KMS-11 (cell line): ENCODE results near the gene HRCT1.

Source experiments
- H2AFZ ChIP-seq: fragments of 200-600 bp; sonication (generic); 2 replicates; pipeline ENCODE4 v1.6.1; 2016; ENCODE audit warnings: antibody characterized with exemption, mixed run types, low read depth
- H3K27ac ChIP-seq: fragments of 200-600 bp; sonication (generic); 2 replicates; pipeline ENCODE4 v1.6.1; 2016; ENCODE audit warnings: mild to moderate bottlenecking, mixed run types
- H3K27me3 ChIP-seq: fragments of 200-600 bp; sonication (generic); 2 replicates; pipeline ENCODE4 v1.6.1; 2017; ENCODE audit warnings: mild to moderate bottlenecking, low read depth, mixed run types, moderate library complexity; ENCODE audit not compliant: insufficient read depth
- H3K36me3 ChIP-seq: fragments of 200-600 bp; sonication (generic); 2 replicates; pipeline ENCODE4 v1.6.1; 2017; ENCODE audit warnings: mild to moderate bottlenecking, mixed run types; ENCODE audit not compliant: insufficient read depth
- H3K4me1 ChIP-seq: fragments of 200-600 bp; sonication (generic); 2 replicates; pipeline ENCODE4 v1.6.1; 2016; ENCODE audit warnings: mild to moderate bottlenecking, low read depth, mixed run types; ENCODE audit not compliant: poor library complexity, severe bottlenecking
- H3K4me2 ChIP-seq: fragments of 200-600 bp; sonication (generic); 2 replicates; pipeline ENCODE4 v1.7.0; 2016; ENCODE audit warnings: mild to moderate bottlenecking, mixed run types
- H3K4me3 ChIP-seq: fragments of 200-600 bp; sonication (generic); IDR thresholded peaks from 2 replicates; pipeline ENCODE4 v1.6.1; 2017; ENCODE audit warnings: low read depth, low read length, mixed read lengths; ENCODE audit not compliant: insufficient read depth
- H3K79me2 ChIP-seq: fragments of 200-600 bp; sonication (generic); 2 replicates; pipeline ENCODE4 v1.6.1; 2016; ENCODE audit warnings: low read depth, mixed run types; ENCODE audit not compliant: insufficient read depth
- H3K9ac ChIP-seq: fragments of 200-600 bp; sonication (generic); 2 replicates; pipeline ENCODE4 v1.6.1; 2016; ENCODE audit warnings: mild to moderate bottlenecking, mixed run types
- H4K20me1 ChIP-seq: fragments of 200-600 bp; sonication (generic); 2 replicates; pipeline ENCODE4 v1.6.1; 2016; ENCODE audit warnings: mild to moderate bottlenecking, mixed run types; ENCODE audit not compliant: insufficient read depth
- CTCF ChIP-seq: fragments of 200-600 bp; sonication (generic); conservative IDR thresholded peaks from 2 replicates; pipeline ENCODE4 v1.6.1; 2017; ENCODE audit warnings: low read depth, mild to moderate bottlenecking, antibody characterized with exemption, low read length, moderate library complexity, mixed read lengths

The HRCT1 gene

GRCh38 chr9:35908504-35909125, 2.6 kb downstream of the HRCT1 start:
- no peak for TF ChIP-seq CTCF
- H3K4me3 ChIP-seq: no peak overlapping the region
- H3K4me2 ChIP-seq: no peak overlapping the region
- H3K79me2 ChIP-seq: no peaks in the 10 kb centered on the region
- H3K27me3 ChIP-seq: no peaks in the 10 kb centered on the region
- no peak overlapping the region for H3K27ac ChIP-seq
- no peak overlapping the region for H2AFZ ChIP-seq
- H3K36me3 ChIP-seq: no peaks in the 10 kb centered on the region
- no peak overlapping the region for H3K9ac ChIP-seq
- peaks cover 13% of the 10 kb centered on the region for H3K4me1 ChIP-seq
- H4K20me1 ChIP-seq: no peaks in the 10 kb centered on the region

GRCh38 chr9:35909274-35909673, 3.3 kb downstream of the HRCT1 start, which contains the start of gene SPAAR:
TSS of gene SPAAR (plus strand) at chr9:35909490. CDS start at chr9:35910464, 974 bp downstream.
- H3K36me3 ChIP-seq: no peaks in the 10 kb centered on the region
- H3K4me1 ChIP-seq: peaks cover 13% of the 10 kb centered on the region
- TF ChIP-seq CTCF: no peak
- H3K4me3 ChIP-seq: no peak within 1 kb of the TSS
- no peaks in the 10 kb centered on the region for H3K79me2 ChIP-seq
- H3K27ac ChIP-seq: no peak within 1 kb of the TSS
- H3K9ac ChIP-seq: no peak within 1 kb of the TSS
- no peaks in the 10 kb centered on the region for H4K20me1 ChIP-seq
- H3K27me3 ChIP-seq: no peaks in the 10 kb centered on the region
- no peak within 1 kb of the TSS for H2AFZ ChIP-seq
- no peak within 1 kb of the TSS for H3K4me2 ChIP-seq

GRCh38 chr9:35909687-35910612, 3.9 kb downstream of the HRCT1 start:
- Histone ChIP-seq H3K36me3 (no peaks in the 10 kb centered on the region), H3K27me3 (no peaks in the 10 kb centered on the region), H3K9ac (no peak overlapping the region), H3K4me1 (peaks cover 13% of the 10 kb centered on the region), H3K27ac (no peak overlapping the region), H3K79me2 (no peaks in the 10 kb centered on the region), H3K4me3 (no peak overlapping the region), H3K4me2 (no peak overlapping the region), H4K20me1 (no peaks in the 10 kb centered on the region), H2AFZ (peak overlapping the region; percentile 60; the same call in 1 of the 2 replicates)
- no peak for TF ChIP-seq CTCF

- H3K4me1 ChIP-seq: peaks cover 13% of the 10 kb centered on the region
- H3K79me2 ChIP-seq: no peaks in the 10 kb centered on the region
- no peak overlapping the region for H3K27ac ChIP-seq
- no peak overlapping the region for H3K4me3 ChIP-seq
- no peaks in the 10 kb centered on the region for H3K27me3 ChIP-seq
- no peaks in the 10 kb centered on the region for H3K36me3 ChIP-seq
- no peak overlapping the region for H3K9ac ChIP-seq
- no peak overlapping the region; the same call in 1 of the 2 replicates for H3K4me2 ChIP-seq
- H2AFZ ChIP-seq: peak overlapping the region; percentile 60; the same call in 1 of the 2 replicates
- no peaks in the 10 kb centered on the region for H4K20me1 ChIP-seq
- peak; percentile 65 for TF ChIP-seq CTCF
Measured at GRCh38 chr9:35910613-35911359, 4.8 kb downstream of the HRCT1 start.
